ENCODE data around the gene PTTG1IP. TPM values are rescaled to one million over a fixed set of nuclear protein-coding genes. Genes with fewer than 3 reads are reported as not detected.

PTTG1IP gene
- total and polyA plus RNA-seq, 4 donors = 163 to 235 (median 222) TPM

GRCh38 chr21:44874497-44875315, 1.2 kb upstream of the PTTG1IP start:
- Histone ChIP-seq H3K9me3 (ENCODE audit: control insufficient read depth, insufficient read depth, low read length) (no peaks in the 10 kb centered on the region), H3K27ac (ENCODE audit: low read depth, low read length) (peak overlapping the region; percentile 84), H3K4me1 (ENCODE audit: control insufficient read depth, insufficient read depth, low read length) (peaks cover 38% of the 10 kb centered on the region), H3K27me3 (ENCODE audit: control insufficient read depth, insufficient read depth, low read length) (peaks cover 5% of the 10 kb centered on the region), H3K36me3 (ENCODE audit: control insufficient read depth, insufficient read depth, low read length) (no peaks in the 10 kb centered on the region), H3K4me3 (ENCODE audit: low read depth, low read length) (peak overlapping the region; percentile 52)
- peak in 2 of 6 donors; percentile 16 to 49 for DNase-seq (ENCODE audit: low read depth in 4 of 6, low spot score in 6 of 6)
- WGBS (ENCODE audit: insufficient coverage) = 13% methylated on average over 43 of the region's 49 CpGs

GRCh38 chr21:44874240-44874496, 678 bp upstream of the PTTG1IP start:
- Histone ChIP-seq H3K27ac (ENCODE audit: low read depth, low read length) (peak overlapping the region; percentile 84), H3K4me1 (ENCODE audit: control insufficient read depth, insufficient read depth, low read length) (peaks cover 42% of the 10 kb centered on the region), H3K4me3 (ENCODE audit: low read depth, low read length) (peak overlapping the region; percentile 52), H3K27me3 (ENCODE audit: control insufficient read depth, insufficient read depth, low read length) (peaks cover 5% of the 10 kb centered on the region), H3K9me3 (ENCODE audit: control insufficient read depth, insufficient read depth, low read length) (no peaks in the 10 kb centered on the region), H3K36me3 (ENCODE audit: control insufficient read depth, insufficient read depth, low read length) (no peaks in the 10 kb centered on the region)
- under 1% methylated on average over 18 of the region's 20 CpGs for WGBS (ENCODE audit: insufficient coverage)
- DNase-seq (ENCODE audit: low read depth in 4 of 6, low spot score in 6 of 6) = no peak

- H3K27me3 ChIP-seq (ENCODE audit: control insufficient read depth, insufficient read depth, low read length) = peaks cover 5% of the 10 kb centered on the region
- H3K4me3 ChIP-seq (ENCODE audit: low read depth, low read length) = peak overlapping the region; percentile 57
- peak in 2 of 6 donors; percentile 44 to 50 for DNase-seq (ENCODE audit: low read depth in 4 of 6, low spot score in 6 of 6)
- H3K4me1 ChIP-seq (ENCODE audit: control insufficient read depth, insufficient read depth, low read length) = peaks cover 54% of the 10 kb centered on the region
- H3K27ac ChIP-seq (ENCODE audit: low read depth, low read length) = peak overlapping the region; percentile 74
- H3K9me3 ChIP-seq (ENCODE audit: control insufficient read depth, insufficient read depth, low read length) = no peaks in the 10 kb centered on the region
- under 1% methylated on average over 65 of the region's 65 CpGs for WGBS (ENCODE audit: insufficient coverage)
- no peaks in the 10 kb centered on the region for H3K36me3 ChIP-seq (ENCODE audit: control insufficient read depth, insufficient read depth, low read length)
These were observed 688 bp downstream of the PTTG1IP start for GRCh38 chr21:44872649-44873355.

GRCh38 chr21:44872323-44872648, 1.2 kb downstream of the PTTG1IP start:
- H3K27me3 ChIP-seq (ENCODE audit: control insufficient read depth, insufficient read depth, low read length) = peaks cover 5% of the 10 kb centered on the region
- WGBS (ENCODE audit: insufficient coverage) = 11% methylated on average over 3 of the region's 3 CpGs
- DNase-seq (ENCODE audit: low read depth in 4 of 6, low spot score in 6 of 6) = peak in 1 of 6 donors; percentile 18
- no peaks in the 10 kb centered on the region for H3K9me3 ChIP-seq (ENCODE audit: control insufficient read depth, insufficient read depth, low read length)
- peak overlapping the region; percentile 57 for H3K4me3 ChIP-seq (ENCODE audit: low read depth, low read length)
- peak overlapping the region; percentile 74 for H3K27ac ChIP-seq (ENCODE audit: low read depth, low read length)
- H3K36me3 ChIP-seq (ENCODE audit: control insufficient read depth, insufficient read depth, low read length) = peaks cover under 1% of the 10 kb centered on the region
- peaks cover 58% of the 10 kb centered on the region for H3K4me1 ChIP-seq (ENCODE audit: control insufficient read depth, insufficient read depth, low read length)

GRCh38 chr21:44871576-44872269, 1.8 kb downstream of the PTTG1IP start:
- H3K4me1 ChIP-seq (ENCODE audit: control insufficient read depth, insufficient read depth, low read length) = peaks cover 64% of the 10 kb centered on the region
- DNase-seq (ENCODE audit: low read depth in 4 of 6, low spot score in 6 of 6) = peak in 5 of 6 donors; percentile 43 to 87 (median 67)
- peak overlapping the region; percentile 74 for H3K27ac ChIP-seq (ENCODE audit: low read depth, low read length)
- peaks cover 5% of the 10 kb centered on the region for H3K36me3 ChIP-seq (ENCODE audit: control insufficient read depth, insufficient read depth, low read length)
- no peaks in the 10 kb centered on the region for H3K9me3 ChIP-seq (ENCODE audit: control insufficient read depth, insufficient read depth, low read length)
- peak overlapping the region; percentile 57 for H3K4me3 ChIP-seq (ENCODE audit: low read depth, low read length)
- H3K27me3 ChIP-seq (ENCODE audit: control insufficient read depth, insufficient read depth, low read length) = peaks cover 5% of the 10 kb centered on the region
- 8% methylated on average over 11 of the region's 14 CpGs for WGBS (ENCODE audit: insufficient coverage)

GRCh38 chr21:44870748-44871495, 2.6 kb downstream of the PTTG1IP start:
- Histone ChIP-seq H3K4me1 (ENCODE audit: control insufficient read depth, insufficient read depth, low read length) (peaks cover 64% of the 10 kb centered on the region), H3K27ac (ENCODE audit: low read depth, low read length) (peak overlapping the region; percentile 74), H3K27me3 (ENCODE audit: control insufficient read depth, insufficient read depth, low read length) (peaks cover 5% of the 10 kb centered on the region), H3K4me3 (ENCODE audit: low read depth, low read length) (no peak overlapping the region), H3K9me3 (ENCODE audit: control insufficient read depth, insufficient read depth, low read length) (no peaks in the 10 kb centered on the region), H3K36me3 (ENCODE audit: control insufficient read depth, insufficient read depth, low read length) (peaks cover 5% of the 10 kb centered on the region)
- DNase-seq (ENCODE audit: low read depth in 4 of 6, low spot score in 6 of 6) = peak in 2 of 6 donors; percentile 30 to 52
- WGBS (ENCODE audit: insufficient coverage) = 37% methylated on average over 8 of the region's 10 CpGs

GRCh38 chr21:44869781-44870747, 3.4 kb downstream of the PTTG1IP start:
- peak overlapping the region; percentile 16 for H3K27ac ChIP-seq (ENCODE audit: low read depth, low read length)
- WGBS (ENCODE audit: insufficient coverage) = 90% methylated on average over 7 of the region's 19 CpGs
- peaks cover 64% of the 10 kb centered on the region for H3K4me1 ChIP-seq (ENCODE audit: control insufficient read depth, insufficient read depth, low read length)
- H3K27me3 ChIP-seq (ENCODE audit: control insufficient read depth, insufficient read depth, low read length) = peaks cover 5% of the 10 kb centered on the region
- DNase-seq (ENCODE audit: low read depth in 4 of 6, low spot score in 6 of 6) = peak in 1 of 6 donors; percentile 34
- no peak overlapping the region for H3K4me3 ChIP-seq (ENCODE audit: low read depth, low read length)
- H3K9me3 ChIP-seq (ENCODE audit: control insufficient read depth, insufficient read depth, low read length) = no peaks in the 10 kb centered on the region
- H3K36me3 ChIP-seq (ENCODE audit: control insufficient read depth, insufficient read depth, low read length) = peaks cover 12% of the 10 kb centered on the region

- no peak overlapping the region for H3K4me3 ChIP-seq (ENCODE audit: low read depth, low read length)
- H3K36me3 ChIP-seq (ENCODE audit: control insufficient read depth, insufficient read depth, low read length) = peaks cover 25% of the 10 kb centered on the region
- no peak for DNase-seq (ENCODE audit: low read depth in 4 of 6, low spot score in 6 of 6)
- no peak overlapping the region for H3K27ac ChIP-seq (ENCODE audit: low read depth, low read length)
- peaks cover 53% of the 10 kb centered on the region for H3K4me1 ChIP-seq (ENCODE audit: control insufficient read depth, insufficient read depth, low read length)
- WGBS (ENCODE audit: insufficient coverage) = 96% methylated on average over 4 of the region's 7 CpGs
- no peaks in the 10 kb centered on the region for H3K9me3 ChIP-seq (ENCODE audit: control insufficient read depth, insufficient read depth, low read length)
- no peaks in the 10 kb centered on the region for H3K27me3 ChIP-seq (ENCODE audit: control insufficient read depth, insufficient read depth, low read length)
These were observed 4.8 kb downstream of the PTTG1IP start for GRCh38 chr21:44868707-44869106.
